H1 (cell line): Measurements from ENCODE around the gene POLL. TPM values are rescaled to one million over a fixed set of nuclear protein-coding genes. Genes with fewer than 3 reads are reported as not detected.

Source experiments
- CHD1 ChIP-seq: IDR thresholded peaks from 2 replicates; pipeline ENCODE4 v1.6.1; 2012; ENCODE audit warnings: low read depth, low read length, improper control_type of control experiment
- E2F6 ChIP-seq: IDR thresholded peaks from 2 replicates; pipeline ENCODE4 v1.6.1; 2012; ENCODE audit warnings: inconsistent platforms
- EZH2 ChIP-seq: fragments of 200-600 bp; sonication (generic); IDR thresholded peaks from 2 replicates; pipeline ENCODE4 v1.7.1; 2012; ENCODE audit warnings: low read depth, mild to moderate bottlenecking, moderate library complexity, low read length, inconsistent platforms; ENCODE audit not compliant: severe bottlenecking
- GTF2F1 ChIP-seq: IDR thresholded peaks from 2 replicates; pipeline ENCODE4 v1.6.1; 2012; ENCODE audit warnings: low read depth, low read length, improper control_type of control experiment, borderline replicate concordance
- RBBP5 ChIP-seq: IDR thresholded peaks from 2 replicates; pipeline ENCODE4 v1.7.1; 2012; ENCODE audit warnings: low read depth, mild to moderate bottlenecking, inconsistent platforms, low read length, moderate library complexity, borderline replicate concordance
- RNF2 ChIP-seq: fragments of 200-900, 300-1000 bp; sonication (generic); IDR thresholded peaks from 2 replicates; pipeline ENCODE4 v1.7.1; 2016; ENCODE audit warnings: borderline replicate concordance, low read depth, mild to moderate bottlenecking, antibody characterized with exemption, low read length; ENCODE audit not compliant: poor library complexity, severe bottlenecking; ENCODE audit errors: missing control alignments
- USF2 ChIP-seq: IDR thresholded peaks from 2 replicates; pipeline ENCODE4 v1.6.1; 2011; ENCODE audit warnings: low read length, improper control_type of control experiment
- polyA plus RNA-seq, 7 experiments: library from polyadenylated mRNA; depleted of rRNA in 3 of 7; stranded (reverse) in 5 of 7; unstranded in 2 of 7; fragments of >200 nt in 5 of 7; fragments of 200-250 nt in 2 of 7; gene quantifications; 1 replicate in 5 of 7; 2 replicates in 1 of 7; 4 replicates in 1 of 7; pipeline versions ENCODE4 v1.2.1 to v1.2.3, GENCODE V29; 2011 to 2013; ENCODE audit warnings: missing spikeins in 2 of 7, mixed read lengths in 2 of 7
- total RNA-seq: library from RNA; stranded (reverse); fragmentation: NEBNext Ultra II Directional; extraction: Animal tissue kit (Norgen Biotek cat#: 25700); gene quantifications from 2 replicates; pipeline ENCODE4 v1.2.1, GENCODE V29; 2021
- TF ChIP-seq, protein P1 (sequence below): fragments of 300-600 bp; sonication (generic); IDR thresholded peaks from 2 replicates; pipeline ENCODE4 v1.7.1; 2012; ENCODE audit warnings: low read length, moderate library complexity, mild to moderate bottlenecking, inconsistent platforms; ENCODE audit not compliant: insufficient replicate concordance

Gene POLL
- total and polyA plus RNA-seq, 2 of the 8 experiments (the other 6 are each of a cell fraction or from before 2014, with no cell fraction given) = 26.1 to 45.9 TPM

DNA sequence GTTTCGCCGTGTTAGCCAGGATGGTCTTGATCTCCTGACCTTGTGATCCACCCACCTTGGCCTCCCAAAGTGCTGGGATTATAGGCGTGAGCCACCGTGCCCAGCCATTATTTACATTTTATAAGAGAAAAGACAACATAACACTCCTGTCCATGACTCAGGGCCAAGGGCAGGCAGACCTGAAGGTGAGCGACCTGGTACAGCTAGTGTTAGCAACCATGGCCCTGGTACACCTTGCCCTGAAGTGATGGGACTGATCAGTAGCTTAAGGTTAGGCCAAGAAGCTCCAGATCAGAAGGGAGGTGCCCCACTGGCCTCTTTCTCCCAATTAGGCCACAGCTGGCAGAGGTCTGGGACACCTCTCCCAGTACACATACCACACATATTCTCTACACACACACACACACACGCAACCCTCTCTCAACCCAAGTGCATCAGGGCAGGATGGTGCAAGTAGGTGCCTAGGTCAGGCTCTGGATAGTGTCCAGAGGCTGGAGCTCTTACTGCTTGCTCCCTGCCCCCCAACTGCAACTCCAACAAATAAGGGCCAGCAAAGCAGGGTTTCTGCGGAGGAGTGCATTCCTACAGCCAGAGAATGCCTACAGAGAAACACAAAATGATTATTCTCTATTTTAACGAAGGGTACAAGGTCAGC, 43.9 kb upstream of the POLL start (continued):
- TF ChIP-seq, protein P1, sequence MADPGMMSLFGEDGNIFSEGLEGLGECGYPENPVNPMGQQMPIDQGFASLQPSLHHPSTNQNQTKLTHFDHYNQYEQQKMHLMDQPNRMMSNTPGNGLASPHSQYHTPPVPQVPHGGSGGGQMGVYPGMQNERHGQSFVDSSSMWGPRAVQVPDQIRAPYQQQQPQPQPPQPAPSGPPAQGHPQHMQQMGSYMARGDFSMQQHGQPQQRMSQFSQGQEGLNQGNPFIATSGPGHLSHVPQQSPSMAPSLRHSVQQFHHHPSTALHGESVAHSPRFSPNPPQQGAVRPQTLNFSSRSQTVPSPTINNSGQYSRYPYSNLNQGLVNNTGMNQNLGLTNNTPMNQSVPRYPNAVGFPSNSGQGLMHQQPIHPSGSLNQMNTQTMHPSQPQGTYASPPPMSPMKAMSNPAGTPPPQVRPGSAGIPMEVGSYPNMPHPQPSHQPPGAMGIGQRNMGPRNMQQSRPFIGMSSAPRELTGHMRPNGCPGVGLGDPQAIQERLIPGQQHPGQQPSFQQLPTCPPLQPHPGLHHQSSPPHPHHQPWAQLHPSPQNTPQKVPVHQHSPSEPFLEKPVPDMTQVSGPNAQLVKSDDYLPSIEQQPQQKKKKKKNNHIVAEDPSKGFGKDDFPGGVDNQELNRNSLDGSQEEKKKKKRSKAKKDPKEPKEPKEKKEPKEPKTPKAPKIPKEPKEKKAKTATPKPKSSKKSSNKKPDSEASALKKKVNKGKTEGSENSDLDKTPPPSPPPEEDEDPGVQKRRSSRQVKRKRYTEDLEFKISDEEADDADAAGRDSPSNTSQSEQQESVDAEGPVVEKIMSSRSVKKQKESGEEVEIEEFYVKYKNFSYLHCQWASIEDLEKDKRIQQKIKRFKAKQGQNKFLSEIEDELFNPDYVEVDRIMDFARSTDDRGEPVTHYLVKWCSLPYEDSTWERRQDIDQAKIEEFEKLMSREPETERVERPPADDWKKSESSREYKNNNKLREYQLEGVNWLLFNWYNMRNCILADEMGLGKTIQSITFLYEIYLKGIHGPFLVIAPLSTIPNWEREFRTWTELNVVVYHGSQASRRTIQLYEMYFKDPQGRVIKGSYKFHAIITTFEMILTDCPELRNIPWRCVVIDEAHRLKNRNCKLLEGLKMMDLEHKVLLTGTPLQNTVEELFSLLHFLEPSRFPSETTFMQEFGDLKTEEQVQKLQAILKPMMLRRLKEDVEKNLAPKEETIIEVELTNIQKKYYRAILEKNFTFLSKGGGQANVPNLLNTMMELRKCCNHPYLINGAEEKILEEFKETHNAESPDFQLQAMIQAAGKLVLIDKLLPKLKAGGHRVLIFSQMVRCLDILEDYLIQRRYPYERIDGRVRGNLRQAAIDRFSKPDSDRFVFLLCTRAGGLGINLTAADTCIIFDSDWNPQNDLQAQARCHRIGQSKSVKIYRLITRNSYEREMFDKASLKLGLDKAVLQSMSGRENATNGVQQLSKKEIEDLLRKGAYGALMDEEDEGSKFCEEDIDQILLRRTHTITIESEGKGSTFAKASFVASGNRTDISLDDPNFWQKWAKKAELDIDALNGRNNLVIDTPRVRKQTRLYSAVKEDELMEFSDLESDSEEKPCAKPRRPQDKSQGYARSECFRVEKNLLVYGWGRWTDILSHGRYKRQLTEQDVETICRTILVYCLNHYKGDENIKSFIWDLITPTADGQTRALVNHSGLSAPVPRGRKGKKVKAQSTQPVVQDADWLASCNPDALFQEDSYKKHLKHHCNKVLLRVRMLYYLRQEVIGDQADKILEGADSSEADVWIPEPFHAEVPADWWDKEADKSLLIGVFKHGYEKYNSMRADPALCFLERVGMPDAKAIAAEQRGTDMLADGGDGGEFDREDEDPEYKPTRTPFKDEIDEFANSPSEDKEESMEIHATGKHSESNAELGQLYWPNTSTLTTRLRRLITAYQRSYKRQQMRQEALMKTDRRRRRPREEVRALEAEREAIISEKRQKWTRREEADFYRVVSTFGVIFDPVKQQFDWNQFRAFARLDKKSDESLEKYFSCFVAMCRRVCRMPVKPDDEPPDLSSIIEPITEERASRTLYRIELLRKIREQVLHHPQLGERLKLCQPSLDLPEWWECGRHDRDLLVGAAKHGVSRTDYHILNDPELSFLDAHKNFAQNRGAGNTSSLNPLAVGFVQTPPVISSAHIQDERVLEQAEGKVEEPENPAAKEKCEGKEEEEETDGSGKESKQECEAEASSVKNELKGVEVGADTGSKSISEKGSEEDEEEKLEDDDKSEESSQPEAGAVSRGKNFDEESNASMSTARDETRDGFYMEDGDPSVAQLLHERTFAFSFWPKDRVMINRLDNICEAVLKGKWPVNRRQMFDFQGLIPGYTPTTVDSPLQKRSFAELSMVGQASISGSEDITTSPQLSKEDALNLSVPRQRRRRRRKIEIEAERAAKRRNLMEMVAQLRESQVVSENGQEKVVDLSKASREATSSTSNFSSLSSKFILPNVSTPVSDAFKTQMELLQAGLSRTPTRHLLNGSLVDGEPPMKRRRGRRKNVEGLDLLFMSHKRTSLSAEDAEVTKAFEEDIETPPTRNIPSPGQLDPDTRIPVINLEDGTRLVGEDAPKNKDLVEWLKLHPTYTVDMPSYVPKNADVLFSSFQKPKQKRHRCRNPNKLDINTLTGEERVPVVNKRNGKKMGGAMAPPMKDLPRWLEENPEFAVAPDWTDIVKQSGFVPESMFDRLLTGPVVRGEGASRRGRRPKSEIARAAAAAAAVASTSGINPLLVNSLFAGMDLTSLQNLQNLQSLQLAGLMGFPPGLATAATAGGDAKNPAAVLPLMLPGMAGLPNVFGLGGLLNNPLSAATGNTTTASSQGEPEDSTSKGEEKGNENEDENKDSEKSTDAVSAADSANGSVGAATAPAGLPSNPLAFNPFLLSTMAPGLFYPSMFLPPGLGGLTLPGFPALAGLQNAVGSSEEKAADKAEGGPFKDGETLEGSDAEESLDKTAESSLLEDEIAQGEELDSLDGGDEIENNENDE = no peak
- no peak for TF ChIP-seq EZH2
- TF ChIP-seq GTF2F1 = no peak
- TF ChIP-seq RBBP5 = no peak
- TF ChIP-seq CHD1 = no peak
- no peak for TF ChIP-seq USF2
- TF ChIP-seq E2F6 = no peak
- TF ChIP-seq RNF2 = no peak
